Esophagus (tissue), 2 donors: ENCODE measurements around the gene GTPBP3. TPM values are rescaled to one million over a fixed set of nuclear protein-coding genes. Genes with fewer than 3 reads are reported as not detected.

ENCODE experiments used
- H3K27ac ChIP-seq, 2 donors: one replicate each; pipeline ENCODE4 v1.5.1; 2013; ENCODE audit warnings: low read depth in 2 of 2, mild to moderate bottlenecking in 2 of 2, inconsistent platforms in 1 of 2, low read length in 1 of 2, moderate library complexity in 1 of 2
- H3K27me3 ChIP-seq, 2 donors: one replicate each; pipeline ENCODE4 v1.6.1; 2013; ENCODE audit warnings: low read length in 2 of 2, control low read depth in 1 of 2, mild to moderate bottlenecking in 1 of 2; ENCODE audit not compliant: insufficient read depth in 2 of 2, control insufficient read depth in 1 of 2
- H3K36me3 ChIP-seq, 2 donors: one replicate each; pipeline ENCODE4 v1.6.1; 2013; ENCODE audit warnings: low read length in 1 of 2; ENCODE audit not compliant: control insufficient read depth in 2 of 2, insufficient read depth in 2 of 2
- H3K4me1 ChIP-seq, 2 donors: one replicate each; pipeline ENCODE4 v1.6.1; 2013; ENCODE audit warnings: low read length in 1 of 2; ENCODE audit not compliant: control insufficient read depth in 2 of 2, insufficient read depth in 2 of 2
- H3K4me3 ChIP-seq, 2 donors: one replicate each; pipeline ENCODE4 v1.5.1; 2013; ENCODE audit warnings: low read length in 2 of 2, mild to moderate bottlenecking in 2 of 2, low read depth in 1 of 2, moderate library complexity in 1 of 2
- H3K9me3 ChIP-seq, 2 donors: one replicate each; pipeline ENCODE4 v1.6.1; 2013; ENCODE audit warnings: mild to moderate bottlenecking in 2 of 2, low read depth in 1 of 2, low read length in 1 of 2, moderate library complexity in 1 of 2; ENCODE audit not compliant: control insufficient read depth in 2 of 2, insufficient read depth in 1 of 2
- WGBS, 2 donors: extraction: QIAGEN DNeasy Blood & Tissue Kit; methylation state at CpG; one replicate each; pipeline ENCODE4 v1.1.7; 2013; 5-methylcytosine and 5-hydroxymethylcytosine counted together
- polyA plus RNA-seq, 2 donors: library from polyadenylated mRNA; stranded (reverse); fragments of 200-250 nt; gene quantifications; one replicate each; pipeline ENCODE4 v1.2.3, GENCODE V29; 2013
- donor health status: healthy with polysubstance abuse.
- donor health status: Bipolar disorder and iron deficiency.

GTPBP3 gene
- polyA plus RNA-seq, 2 donors = 13.5 to 20.2 TPM

DNA sequence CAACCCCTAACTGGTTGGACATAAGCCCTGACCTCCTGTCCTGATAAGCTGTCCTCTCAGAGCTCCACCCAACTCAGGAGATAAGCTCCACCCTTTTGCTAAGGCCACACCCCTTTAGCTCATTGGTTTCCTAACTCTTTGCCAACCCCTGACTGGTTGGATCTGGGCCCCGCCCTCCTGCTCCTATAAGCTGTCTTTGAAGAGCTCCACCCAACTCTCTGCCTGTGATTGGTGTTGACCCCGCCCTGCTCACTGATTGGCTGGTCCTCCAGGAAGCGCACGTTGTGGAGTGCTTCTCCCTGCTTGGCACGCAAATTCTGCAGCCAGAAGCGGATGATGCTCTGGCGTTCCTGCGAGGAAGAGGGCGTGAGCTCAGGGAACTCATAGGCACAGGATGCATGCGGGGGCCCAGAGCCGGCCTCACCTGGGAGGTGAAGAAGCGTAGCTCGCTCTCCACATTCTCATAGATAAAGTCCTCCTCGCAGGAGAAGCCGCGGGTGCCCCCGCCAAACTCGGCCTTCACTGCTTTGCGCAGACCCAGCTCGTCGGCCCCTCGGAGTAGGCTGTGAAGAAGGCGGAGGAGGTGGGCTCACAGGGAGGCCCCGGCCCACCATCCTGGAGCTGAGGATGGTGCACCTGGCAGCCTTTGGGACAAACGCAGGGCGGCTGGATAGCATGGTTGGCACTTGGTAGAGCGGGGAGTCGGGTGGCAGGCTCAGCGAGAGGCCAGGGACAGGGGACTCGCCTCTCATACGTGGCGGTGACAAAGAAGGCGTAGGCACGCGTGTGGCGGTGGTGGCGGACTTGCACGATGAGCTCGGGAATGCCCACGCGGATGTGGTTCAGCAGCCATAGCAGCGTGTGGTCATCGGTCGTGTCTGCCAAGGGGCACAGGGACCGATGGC lies 4.4 kb upstream of the GTPBP3 start:
- Histone ChIP-seq H3K4me1 (peaks cover 10 to 27% of the 10 kb centered on the region in 2 donors), H3K27ac (no peak overlapping the region), H3K36me3 (peaks cover 0 to 21% of the 10 kb centered on the region in 2 donors), H3K27me3 (peaks cover 0 to 4% of the 10 kb centered on the region in 2 donors), H3K9me3 (peaks cover 0 to 12% of the 10 kb centered on the region in 2 donors), H3K4me3 (peak overlapping the region in 1 of 2 donors; percentile 8)
- 95 to 97% methylated on average over 45 of the region's 45 CpGs for WGBS, 2 donors

DNA sequence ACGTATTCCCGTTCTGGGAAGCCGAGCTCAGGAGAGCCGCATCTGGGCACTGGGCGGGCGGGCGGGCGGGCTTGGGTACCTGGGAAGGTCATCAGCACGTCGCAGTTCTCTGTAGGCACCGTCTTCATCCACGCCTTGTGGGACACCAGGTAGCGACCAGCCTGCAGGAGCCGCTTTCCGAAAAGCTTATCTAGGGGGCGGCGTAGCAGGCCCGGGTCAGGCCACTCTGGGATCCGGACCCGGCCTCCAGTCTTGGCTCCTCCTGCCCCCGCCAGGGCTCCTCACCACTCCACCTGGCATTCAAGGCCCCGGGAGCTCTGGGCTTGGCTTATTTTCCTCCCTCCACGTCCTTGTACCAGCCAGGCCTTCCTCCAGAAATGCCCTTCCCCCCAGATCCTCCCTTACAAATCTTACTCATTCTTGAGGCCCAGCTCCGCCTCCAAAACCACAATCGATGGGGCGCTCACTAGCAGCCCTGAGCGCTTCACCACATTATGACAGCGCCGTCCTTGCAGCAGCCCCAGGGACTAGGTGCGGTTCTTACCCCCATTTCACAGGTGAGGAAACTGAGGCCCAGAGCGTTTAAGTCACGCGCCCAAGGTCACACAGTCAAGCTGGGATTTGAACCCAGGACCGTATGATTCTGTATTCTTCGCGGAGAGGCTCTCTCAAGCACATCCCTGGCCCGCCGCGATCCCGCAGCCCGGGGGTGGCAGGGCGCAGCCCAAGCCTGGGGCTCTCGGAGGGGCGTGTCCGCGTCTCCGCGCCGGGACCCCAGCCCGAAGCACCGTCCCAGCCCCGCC lies 3.5 kb upstream of the GTPBP3 start:
- Histone ChIP-seq H3K4me1 (peaks cover 16 to 33% of the 10 kb centered on the region in 2 donors), H3K27ac (peak overlapping the region; percentile 85 to 90), H3K36me3 (peaks cover 0 to 22% of the 10 kb centered on the region in 2 donors), H3K4me3 (peak overlapping the region; percentile 56 to 68), H3K9me3 (peaks cover 0 to 12% of the 10 kb centered on the region in 2 donors), H3K27me3 (peaks cover 0 to 4% of the 10 kb centered on the region in 2 donors)
- WGBS, 2 donors = 39% methylated on average over 50 to 52 of the region's 52 CpGs

DNA sequence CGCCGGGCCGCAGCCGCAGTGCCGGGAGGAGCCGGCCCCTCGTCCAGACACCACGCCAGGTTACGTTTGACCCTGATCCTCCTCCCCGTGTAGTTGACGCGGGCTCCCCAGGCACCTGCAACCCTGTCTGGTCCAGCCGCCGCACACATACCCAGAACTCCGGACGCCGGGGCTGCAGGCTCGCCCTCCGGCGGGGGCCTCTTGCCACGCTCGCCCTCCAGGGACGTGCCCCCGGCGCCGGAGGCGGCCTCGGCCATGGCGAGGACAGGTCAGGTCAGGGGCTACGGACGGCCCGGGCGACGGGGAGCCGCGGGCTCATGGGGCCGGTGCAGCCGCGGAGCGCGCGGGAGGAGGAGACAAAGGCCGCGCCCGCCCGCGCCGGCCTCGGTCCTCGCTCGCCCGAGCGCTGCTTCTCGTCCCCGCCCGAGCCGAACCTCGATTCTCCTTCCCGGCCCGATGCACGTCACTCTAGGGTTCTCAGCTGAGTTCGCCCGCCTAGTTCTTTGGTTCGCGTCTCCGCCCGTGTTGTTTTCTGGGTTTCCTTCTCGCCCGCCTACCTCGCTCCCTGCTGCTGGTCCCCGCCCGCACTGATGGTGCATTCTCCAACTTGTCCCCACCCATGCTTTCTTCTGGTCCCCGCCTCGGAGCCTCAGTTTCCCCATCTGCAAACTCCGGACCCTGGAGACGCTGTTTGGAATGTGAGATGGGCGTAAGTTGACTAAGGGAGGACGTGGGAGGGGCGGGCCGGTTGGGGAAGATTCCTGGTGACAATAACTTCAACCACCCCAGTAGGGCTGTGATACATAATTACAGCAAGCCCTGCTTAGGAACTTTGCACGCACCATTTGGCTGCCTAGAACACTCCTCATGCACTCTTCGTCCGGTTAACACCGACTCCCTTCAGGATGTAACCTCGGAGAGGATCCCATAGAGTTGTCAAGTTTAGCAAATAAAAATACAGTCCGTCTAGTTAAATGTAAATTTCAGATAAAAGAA lies 2.6 kb upstream of the GTPBP3 start, which contains the start of gene ANO8:
TSS of gene ANO8 (minus strand) at position 442 of the 996 bp plus-strand sequence. CDS start at position 257, 185 bp downstream.
- Histone ChIP-seq H3K4me1 (peaks cover 13 to 26% of the 10 kb centered on the region in 2 donors), H3K4me3 (peak within 1 kb of the TSS; percentile 56 to 68), H3K27me3 (peaks cover 0 to 4% of the 10 kb centered on the region in 2 donors), H3K36me3 (peaks cover 0 to 26% of the 10 kb centered on the region in 2 donors), H3K9me3 (peaks cover 0 to 12% of the 10 kb centered on the region in 2 donors), H3K27ac (peak within 1 kb of the TSS; percentile 85 to 90)
- WGBS, 2 donors = 1 to 3% methylated on average over 43 to 86 of the region's 86 CpGs

DNA sequence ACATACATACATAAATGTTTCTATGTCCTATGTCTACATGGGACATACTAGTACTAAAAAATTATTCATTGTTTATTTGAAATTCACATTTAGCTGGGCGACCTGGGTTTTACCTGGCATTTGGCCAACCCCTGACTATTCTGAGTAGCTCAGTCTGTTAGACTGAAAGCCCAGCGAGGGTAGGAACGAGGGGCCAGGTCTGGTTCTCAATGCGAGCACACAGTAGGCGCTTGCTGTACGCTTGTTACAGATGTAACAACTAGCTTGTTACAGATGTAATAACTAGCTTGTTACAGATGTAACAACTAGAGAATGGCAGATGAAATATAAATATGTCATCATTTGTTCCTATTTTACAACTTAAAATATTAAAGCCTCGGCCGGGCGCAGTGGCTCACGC lies 1.8 kb upstream of the GTPBP3 start:
- Histone ChIP-seq H3K4me1 (peaks cover 13 to 27% of the 10 kb centered on the region in 2 donors), H3K9me3 (peaks cover 0 to 8% of the 10 kb centered on the region in 2 donors), H3K27me3 (no peaks in the 10 kb centered on the region), H3K36me3 (peaks cover 0 to 22% of the 10 kb centered on the region in 2 donors), H3K4me3 (peak overlapping the region in 1 of 2 donors; percentile 5), H3K27ac (peak overlapping the region; percentile 85 to 90)
- WGBS, 2 donors = 66 to 72% methylated on average over 10 of the region's 10 CpGs

DNA sequence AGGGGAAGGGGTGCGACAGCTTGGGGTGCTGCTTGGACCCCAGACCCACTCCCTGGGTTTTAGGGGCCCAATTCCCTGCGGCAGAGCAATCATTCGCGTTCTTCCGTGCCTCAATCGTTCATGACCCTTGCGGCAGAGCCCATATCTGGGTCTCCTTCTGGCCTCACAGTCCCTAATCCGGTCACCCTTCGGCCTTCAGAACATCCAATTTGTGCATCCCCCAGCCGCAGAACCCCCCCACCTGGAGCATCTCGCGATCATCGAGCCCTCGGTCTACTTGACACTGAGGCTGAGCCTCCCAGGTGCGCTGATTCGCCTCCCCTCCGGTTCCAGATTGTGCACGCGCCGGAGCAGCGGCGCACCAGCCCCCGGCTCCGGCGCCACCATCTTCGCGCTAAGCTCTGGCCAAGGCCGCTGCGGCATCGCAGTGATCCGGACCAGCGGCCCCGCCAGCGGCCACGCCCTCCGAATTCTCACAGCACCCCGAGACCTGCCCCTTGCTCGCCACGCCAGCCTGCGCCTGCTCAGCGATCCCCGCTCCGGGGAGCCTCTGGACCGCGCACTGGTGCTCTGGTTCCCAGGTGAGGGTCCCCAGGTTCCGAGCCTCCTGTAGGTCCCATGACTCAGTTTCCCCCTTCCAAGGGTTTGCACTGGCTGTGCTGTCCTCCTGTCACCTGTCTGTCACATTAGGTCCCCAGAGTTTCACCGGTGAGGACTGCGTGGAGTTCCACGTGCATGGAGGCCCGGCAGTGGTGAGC lies 501 bp downstream of the GTPBP3 start:
- Histone ChIP-seq H3K4me3 (peak overlapping the region; percentile 66 to 69), H3K27me3 (no peaks in the 10 kb centered on the region), H3K27ac (peak overlapping the region; percentile 90 to 97), H3K36me3 (peaks cover 6 to 21% of the 10 kb centered on the region in 2 donors), H3K4me1 (peaks cover 13 to 25% of the 10 kb centered on the region in 2 donors), H3K9me3 (peaks cover 0 to 6% of the 10 kb centered on the region in 2 donors)
- WGBS, 2 donors = 5 to 6% methylated on average over 50 of the region's 50 CpGs

DNA sequence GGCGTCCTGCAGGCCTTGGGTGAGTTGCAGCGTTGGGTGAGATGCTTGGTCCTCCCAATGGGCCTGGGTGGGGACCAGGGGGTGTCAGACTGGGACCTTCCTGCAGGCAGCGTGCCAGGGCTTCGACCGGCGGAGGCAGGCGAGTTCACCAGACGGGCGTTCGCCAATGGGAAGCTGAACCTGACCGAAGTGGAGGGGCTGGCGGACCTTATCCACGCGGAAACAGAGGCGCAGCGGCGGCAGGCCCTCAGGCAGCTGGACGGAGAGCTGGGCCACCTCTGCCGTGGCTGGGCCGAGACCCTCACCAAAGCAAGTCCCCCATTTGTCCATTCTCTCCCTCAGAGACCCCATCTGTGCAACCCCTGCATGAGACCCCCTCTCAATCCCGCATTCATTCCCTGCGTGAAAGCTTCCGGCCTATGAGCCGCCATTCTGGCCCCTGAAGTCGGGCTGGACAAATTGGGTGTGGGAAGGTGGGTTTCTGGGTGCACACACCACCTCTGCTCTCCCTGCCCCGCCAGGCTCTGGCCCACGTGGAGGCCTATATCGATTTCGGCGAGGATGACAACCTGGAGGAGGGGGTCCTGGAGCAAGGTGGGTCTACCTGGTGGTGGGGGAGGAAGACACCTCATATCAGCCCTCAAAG lies 1.2 kb downstream of the GTPBP3 start:
- Histone ChIP-seq H3K9me3 (peaks cover 0 to 2% of the 10 kb centered on the region in 2 donors), H3K27ac (no peak overlapping the region), H3K27me3 (no peaks in the 10 kb centered on the region), H3K4me3 (peak overlapping the region; percentile 66 to 69), H3K36me3 (peaks cover 6 to 15% of the 10 kb centered on the region in 2 donors), H3K4me1 (peaks cover 13 to 20% of the 10 kb centered on the region in 2 donors)
- WGBS, 2 donors = 87 to 89% methylated on average over 30 of the region's 30 CpGs

DNA sequence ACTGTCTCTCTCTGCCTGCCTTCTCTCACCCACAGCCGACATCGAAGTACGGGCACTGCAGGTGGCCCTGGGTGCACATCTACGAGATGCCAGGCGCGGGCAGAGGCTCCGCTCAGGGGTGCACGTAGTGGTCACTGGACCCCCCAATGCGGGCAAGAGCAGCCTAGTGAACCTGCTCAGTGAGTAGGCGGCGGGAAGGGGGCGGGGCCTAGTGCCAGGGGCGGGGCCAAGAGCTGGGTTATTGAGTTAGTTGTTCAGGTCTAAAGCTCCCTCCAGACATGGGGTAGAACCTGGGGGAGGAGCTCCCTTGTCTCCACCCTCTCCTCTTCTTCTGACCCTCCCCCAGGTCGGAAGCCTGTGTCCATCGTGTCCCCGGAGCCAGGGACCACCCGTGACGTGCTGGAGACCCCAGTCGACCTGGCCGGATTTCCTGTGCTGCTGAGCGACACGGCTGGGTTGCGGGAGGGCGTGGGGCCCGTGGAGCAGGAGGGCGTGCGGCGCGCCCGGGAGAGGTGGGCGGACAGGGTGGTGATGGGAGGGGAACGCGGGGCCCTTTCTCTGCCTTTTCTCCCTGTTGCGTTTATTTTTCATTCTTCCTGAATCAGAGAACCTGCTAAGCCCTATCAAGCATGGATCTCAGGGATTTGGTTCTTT lies 1.9 kb downstream of the GTPBP3 start:
- Histone ChIP-seq H3K36me3 (peaks cover 6 to 15% of the 10 kb centered on the region in 2 donors), H3K9me3 (peaks cover 0 to 2% of the 10 kb centered on the region in 2 donors), H3K4me1 (peaks cover 8 to 14% of the 10 kb centered on the region in 2 donors), H3K27ac (no peak overlapping the region), H3K4me3 (no peak overlapping the region), H3K27me3 (no peaks in the 10 kb centered on the region)
- WGBS, 2 donors = 87 to 90% methylated on average over 34 of the region's 34 CpGs
